HepG2 (cell line): ENCODE results near the gene NOL4L. TPM values are rescaled to one million over a fixed set of nuclear protein-coding genes. Genes with fewer than 3 reads are reported as not detected.
A peak's percentile ranks its signal among the peaks of the same experiment; 100 is the strongest.

Source experiments
- AGO1 ChIP-seq: fragments of 200-400 bp; formaldehyde crosslinking; IDR thresholded peaks from 2 replicates; pipeline ENCODE4 v1.6.1; 2017; ENCODE audit warnings: mild to moderate bottlenecking, low read depth, low read length, moderate library complexity; ENCODE audit not compliant: poor library complexity, severe bottlenecking
- AKAP8 ChIP-seq: sonication (generic); formaldehyde crosslinking; IDR thresholded peaks from 2 replicates; pipeline ENCODE4 v1.5.1; 2020; ENCODE audit warnings: mild to moderate bottlenecking, missing genetic modification reagents
- ATF7 ChIP-seq, 2 experiments: fragments of 450-650 bp in 1 of 2; sonication (generic) in 1 of 2; formaldehyde crosslinking in 1 of 2; IDR thresholded peaks; 2 replicates each; pipeline versions ENCODE4 v1.4.0 to v1.6.1; 2016 to 2020; ENCODE audit warnings: antibody characterized with exemption in 1 of 2, mild to moderate bottlenecking in 1 of 2, missing genetic modification reagents in 1 of 2
- CHD4 ChIP-seq: fragments of 200-600 bp; sonication (generic); IDR thresholded peaks from 2 replicates; pipeline ENCODE4 v1.7.0; 2017; ENCODE audit warnings: mild to moderate bottlenecking, low read length, borderline replicate concordance
- KDM5B ChIP-seq: sonication (generic); formaldehyde crosslinking; IDR thresholded peaks from 2 replicates; pipeline ENCODE4 v1.4.0; 2020; ENCODE audit warnings: missing genetic modification reagents, mild to moderate bottlenecking, borderline replicate concordance
- NFRKB ChIP-seq: fragments of 450-650 bp; IDR thresholded peaks from 2 replicates; pipeline ENCODE4 v1.6.1; 2017
- SOX6 ChIP-seq, 2 experiments: fragments of 450-650 bp in 1 of 2; sonication (generic) in 1 of 2; formaldehyde crosslinking in 1 of 2; IDR thresholded peaks; 2 replicates each; pipeline versions ENCODE4 v1.4.0 to v1.6.1; 2017 to 2020; ENCODE audit warnings: antibody characterized with exemption in 1 of 2, mild to moderate bottlenecking in 1 of 2, missing genetic modification reagents in 1 of 2
- polyA plus RNA-seq, 8 experiments: library from polyadenylated mRNA; depleted of rRNA in 3 of 8; stranded (reverse) in 7 of 8; unstranded in 1 of 8; fragments of >200 nt; fragmentation: Illumina TruSeq in 4 of 8; extraction: Trizol in 4 of 8; gene quantifications; 2 replicates each; pipeline versions ENCODE4 v1.2.1 to v1.2.3, GENCODE V29; 2011 to 2016; ENCODE audit warnings: low read depth in 4 of 8, missing spikeins in 1 of 8, mixed read lengths in 1 of 8; ENCODE audit not compliant: insufficient read depth in 1 of 8
- total RNA-seq, 5 experiments: library from RNA; depleted of rRNA; stranded (reverse); fragments of >200 nt; fragmentation: Illumina TruSeq; extraction: Trizol; gene quantifications; 2 replicates each; pipeline ENCODE4 v1.2.3, GENCODE V29; 2016; ENCODE audit warnings: low read depth in 1 of 5
- TF ChIP-seq, protein P1 (sequence below): sonication (generic); formaldehyde crosslinking; IDR thresholded peaks from 2 replicates; pipeline ENCODE4 v1.5.1; 2020; ENCODE audit warnings: missing genetic modification reagents, mild to moderate bottlenecking, borderline replicate concordance
- TF ChIP-seq, protein P2 (sequence below): sonication (generic); formaldehyde crosslinking; IDR thresholded peaks from 2 replicates; pipeline ENCODE4 v1.4.0; 2020; ENCODE audit warnings: mild to moderate bottlenecking, missing genetic modification reagents, borderline replicate concordance
- TF ChIP-seq, protein P3 (sequence below), 2 experiments: sonication (generic) in 1 of 2; formaldehyde crosslinking in 1 of 2; IDR thresholded peaks; 2 replicates each; pipeline versions ENCODE4 v1.4.0 to v1.6.1; 2018 to 2020; ENCODE audit warnings: missing genetic modification reagents in 2 of 2, borderline replicate concordance in 1 of 2, low read depth in 1 of 2, mild to moderate bottlenecking in 1 of 2, missing biosample characterization in 1 of 2

The NOL4L gene
- total and polyA plus RNA-seq, 2 of the 13 experiments (the other 11 are each of a cell fraction or from before 2014, with no cell fraction given), result 16.6 to 35.4 TPM

DNA sequence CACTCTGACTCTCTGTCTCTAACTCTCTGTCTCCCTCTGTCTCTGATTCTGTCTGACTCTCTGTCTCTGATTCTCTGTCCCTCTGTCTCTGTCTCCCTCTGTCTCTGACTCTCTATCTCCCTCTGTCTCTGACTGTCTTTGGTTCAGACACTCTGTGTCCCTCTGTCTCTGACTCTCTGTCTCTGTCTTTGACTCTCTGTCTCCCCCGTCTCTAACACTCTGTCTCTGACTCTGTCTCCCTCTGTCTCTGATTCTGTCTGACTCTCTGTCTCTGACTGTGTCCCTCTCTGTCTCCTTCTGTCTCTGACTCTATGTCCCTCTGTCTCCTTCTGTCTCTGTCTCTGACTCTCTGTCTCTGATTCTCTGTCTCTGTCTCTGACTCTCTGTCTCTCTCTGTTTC is 21.7 kb upstream of the NOL4L start (continued):
- TF ChIP-seq, protein P1, sequence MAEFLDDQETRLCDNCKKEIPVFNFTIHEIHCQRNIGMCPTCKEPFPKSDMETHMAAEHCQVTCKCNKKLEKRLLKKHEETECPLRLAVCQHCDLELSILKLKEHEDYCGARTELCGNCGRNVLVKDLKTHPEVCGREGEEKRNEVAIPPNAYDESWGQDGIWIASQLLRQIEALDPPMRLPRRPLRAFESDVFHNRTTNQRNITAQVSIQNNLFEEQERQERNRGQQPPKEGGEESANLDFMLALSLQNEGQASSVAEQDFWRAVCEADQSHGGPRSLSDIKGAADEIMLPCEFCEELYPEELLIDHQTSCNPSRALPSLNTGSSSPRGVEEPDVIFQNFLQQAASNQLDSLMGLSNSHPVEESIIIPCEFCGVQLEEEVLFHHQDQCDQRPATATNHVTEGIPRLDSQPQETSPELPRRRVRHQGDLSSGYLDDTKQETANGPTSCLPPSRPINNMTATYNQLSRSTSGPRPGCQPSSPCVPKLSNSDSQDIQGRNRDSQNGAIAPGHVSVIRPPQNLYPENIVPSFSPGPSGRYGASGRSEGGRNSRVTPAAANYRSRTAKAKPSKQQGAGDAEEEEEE, result no peak
- TF ChIP-seq CHD4 (no peak), SOX6 (IDR thresholded peaks at IDR 0.05) (0 out of 2 replicates have a peak, but pooled peaks have one; percentile 10), SOX6 (CRISPR knock-in tag; IDR thresholded peaks at IDR 0.05) (no peak), NFRKB (peak; percentile 38; the same call in 1 of the 2 replicates), AGO1 (no peak), ATF7 (IDR thresholded peaks at IDR 0.05) (peak; percentile 24; the same call in 1 of the 2 replicates), ATF7 (CRISPR knock-in tag; IDR thresholded peaks at IDR 0.05) (no peak), KDM5B (CRISPR knock-in tag) (no peak), AKAP8 (CRISPR knock-in tag) (no peak)
- TF ChIP-seq, protein P2, sequence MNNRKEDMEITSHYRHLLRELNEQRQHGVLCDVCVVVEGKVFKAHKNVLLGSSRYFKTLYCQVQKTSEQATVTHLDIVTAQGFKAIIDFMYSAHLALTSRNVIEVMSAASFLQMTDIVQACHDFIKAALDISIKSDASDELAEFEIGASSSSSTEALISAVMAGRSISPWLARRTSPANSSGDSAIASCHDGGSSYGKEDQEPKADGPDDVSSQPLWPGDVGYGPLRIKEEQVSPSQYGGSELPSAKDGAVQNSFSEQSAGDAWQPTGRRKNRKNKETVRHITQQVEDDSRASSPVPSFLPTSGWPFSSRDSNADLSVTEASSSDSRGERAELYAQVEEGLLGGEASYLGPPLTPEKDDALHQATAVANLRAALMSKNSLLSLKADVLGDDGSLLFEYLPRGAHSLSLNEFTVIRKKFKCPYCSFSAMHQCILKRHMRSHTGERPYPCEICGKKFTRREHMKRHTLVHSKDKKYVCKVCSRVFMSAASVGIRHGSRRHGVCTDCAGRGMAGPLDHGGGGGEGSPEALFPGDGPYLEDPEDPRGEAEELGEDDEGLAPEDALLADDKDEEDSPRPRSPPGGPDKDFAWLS (CRISPR knock-in tag), result no peak
- TF ChIP-seq, protein P3, sequence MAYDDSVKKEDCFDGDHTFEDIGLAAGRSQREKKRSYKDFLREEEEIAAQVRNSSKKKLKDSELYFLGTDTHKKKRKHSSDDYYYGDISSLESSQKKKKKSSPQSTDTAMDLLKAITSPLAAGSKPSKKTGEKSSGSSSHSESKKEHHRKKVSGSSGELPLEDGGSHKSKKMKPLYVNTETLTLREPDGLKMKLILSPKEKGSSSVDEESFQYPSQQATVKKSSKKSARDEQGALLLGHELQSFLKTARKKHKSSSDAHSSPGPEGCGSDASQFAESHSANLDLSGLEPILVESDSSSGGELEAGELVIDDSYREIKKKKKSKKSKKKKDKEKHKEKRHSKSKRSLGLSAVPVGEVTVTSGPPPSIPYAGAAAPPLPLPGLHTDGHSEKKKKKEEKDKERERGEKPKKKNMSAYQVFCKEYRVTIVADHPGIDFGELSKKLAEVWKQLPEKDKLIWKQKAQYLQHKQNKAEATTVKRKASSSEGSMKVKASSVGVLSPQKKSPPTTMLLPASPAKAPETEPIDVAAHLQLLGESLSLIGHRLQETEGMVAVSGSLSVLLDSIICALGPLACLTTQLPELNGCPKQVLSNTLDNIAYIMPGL (CRISPR knock-in tag; IDR thresholded peaks at IDR 0.05; ENCODE audit: borderline replicate concordance in 1 of 2, low read depth in 1 of 2), result no peak
- TF ChIP-seq, all 625 proteins: peak for 13
